Measurements from ENCODE around the gene ENTPD2. TPM values are rescaled to one million over a fixed set of nuclear protein-coding genes. Genes with fewer than 3 reads are reported as not detected.

ENTPD2 gene
- total RNA-seq, 1 experiment from 2014 or later, result 4.0 TPM

DNA sequence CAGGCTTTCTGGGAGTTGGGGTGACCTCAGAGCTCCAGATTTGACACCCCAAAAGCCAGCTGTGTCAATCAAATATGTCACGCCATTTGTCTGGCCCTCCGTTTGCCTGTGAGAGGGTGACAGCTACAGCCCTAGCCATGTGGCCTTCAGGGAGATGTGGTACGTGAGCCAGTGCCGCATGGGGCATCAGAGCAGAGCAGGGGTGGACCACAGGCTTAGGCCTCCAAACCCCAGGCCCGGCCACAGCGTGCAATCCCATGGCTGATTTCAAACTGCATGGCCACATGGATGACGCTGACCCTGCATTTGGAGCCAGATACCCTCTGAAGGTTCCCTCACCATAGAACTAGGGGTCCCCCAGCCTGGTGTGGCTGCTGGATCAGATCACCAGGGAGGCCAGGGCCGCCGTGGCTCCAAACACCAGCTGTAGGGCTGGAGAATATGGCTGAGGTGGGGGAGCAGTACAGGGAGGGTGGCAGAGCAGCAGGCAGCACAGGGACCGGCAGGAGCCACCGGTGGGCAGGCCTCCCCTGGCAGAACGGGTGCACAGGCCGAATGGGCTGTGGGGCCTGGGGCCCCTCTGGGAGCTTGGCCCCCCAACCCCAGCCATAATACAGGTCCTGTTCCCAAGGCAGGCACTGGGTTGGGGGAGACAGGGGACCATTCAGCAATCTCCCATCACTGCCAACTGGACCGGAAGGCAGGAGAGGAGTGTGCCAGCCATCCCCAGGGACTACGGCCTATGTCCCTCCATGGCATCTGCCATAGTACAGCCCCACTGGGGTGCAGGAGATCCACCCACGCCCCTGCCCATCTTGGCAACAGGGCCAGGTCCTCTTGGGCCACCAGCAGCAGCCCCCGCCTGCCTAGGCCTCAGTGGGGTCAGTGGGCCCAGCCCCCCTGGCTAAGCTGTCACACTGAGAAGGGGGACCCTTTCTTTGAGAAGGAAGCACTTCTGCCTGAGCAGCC lies 15.0 kb upstream of the ENTPD2 start:
- Histone ChIP-seq H2AK5ac (ENCODE audit: insufficient read length, low read length) (no peak overlapping the region), H3K4me1 (ENCODE audit: insufficient read depth, low read length) (peaks cover 5% of the 10 kb centered on the region; the same call in 1 of the 2 replicates), H3K9ac (ENCODE audit: extremely low read depth, insufficient read length, low read length) (no peak overlapping the region), H3K4me2 (ENCODE audit: insufficient read depth, insufficient read length, low read length) (peak overlapping the region; percentile 35), H3K18ac (ENCODE audit: insufficient read length, low read depth, low read length) (no peak overlapping the region), H4K20me1 (ENCODE audit: control insufficient read depth, insufficient read depth, insufficient read length) (peaks cover 4% of the 10 kb centered on the region), H2BK120ac (ENCODE audit: low read depth, low read length, poor library complexity, severe bottlenecking) (no peak overlapping the region), H3K56ac (ENCODE audit: insufficient read length, low read depth, low read length) (no peak overlapping the region), H4K91ac (ENCODE audit: insufficient read length, low read depth, low read length) (no peak overlapping the region), H2BK15ac (ENCODE audit: low read depth, low read length) (no peak overlapping the region), H4K5ac (ENCODE audit: insufficient read length, low read depth, low read length) (no peak overlapping the region), H2BK5ac (ENCODE audit: insufficient read length, low read length) (no peak overlapping the region), H2AFZ (ENCODE audit: low read length) (no peak overlapping the region), H3K27ac (ENCODE audit: insufficient read length, low read depth, low read length) (no peak overlapping the region), H3K4ac (ENCODE audit: low read depth, low read length) (no peak overlapping the region), H2BK12ac (ENCODE audit: insufficient read length, low read depth, low read length) (no peak overlapping the region), H3T11ph (ENCODE audit: low read length) (no peak overlapping the region), H4K8ac (replicated peaks; ENCODE audit: insufficient read length, low read depth, low read length) (no peak overlapping the region), H3K23ac (ENCODE audit: insufficient read length, low read depth, low read length) (no peak overlapping the region), H2BK20ac (ENCODE audit: low read depth, low read length, poor library complexity, severe bottlenecking) (no peak overlapping the region), H3K14ac (ENCODE audit: insufficient read depth, low read length) (no peak overlapping the region), H3K79me2 (ENCODE audit: insufficient read depth, low read length) (no peaks in the 10 kb centered on the region), H3K9me3 (ENCODE audit: control insufficient read depth, low read depth, low read length) (no peaks in the 10 kb centered on the region), H3K79me1 (ENCODE audit: insufficient read depth, low read depth, low read length, poor library complexity, severe bottlenecking) (no peaks in the 10 kb centered on the region), H3K23me2 (ENCODE audit: insufficient read length, low read depth, low read length, poor library complexity, severe bottlenecking) (no peaks in the 10 kb centered on the region), H3K27me3 (ENCODE audit: insufficient read depth, low read length) (no peaks in the 10 kb centered on the region)
- Mint-ChIP-seq H3K4me3 (peak overlapping the region; percentile 58 to 75), H3K27me3 (ENCODE audit: low read depth) (peaks cover 3% of the 10 kb centered on the region; the same call in 1 of the 2 replicates), H3K4me1 (peaks cover 13 to 25% of the 10 kb centered on the region in 2 experiments), H3K27ac (no peak overlapping the region), H3K9me3 (no peaks in the 10 kb centered on the region), H3K36me3 (ENCODE audit: insufficient read depth in 1 of 3, low read depth in 3 of 3) (peaks cover 0 to 5% (median 4%) of the 10 kb centered on the region in 3 experiments; a peak in 4 of 7 replicates)
- TF ChIP-seq, protein P1, sequence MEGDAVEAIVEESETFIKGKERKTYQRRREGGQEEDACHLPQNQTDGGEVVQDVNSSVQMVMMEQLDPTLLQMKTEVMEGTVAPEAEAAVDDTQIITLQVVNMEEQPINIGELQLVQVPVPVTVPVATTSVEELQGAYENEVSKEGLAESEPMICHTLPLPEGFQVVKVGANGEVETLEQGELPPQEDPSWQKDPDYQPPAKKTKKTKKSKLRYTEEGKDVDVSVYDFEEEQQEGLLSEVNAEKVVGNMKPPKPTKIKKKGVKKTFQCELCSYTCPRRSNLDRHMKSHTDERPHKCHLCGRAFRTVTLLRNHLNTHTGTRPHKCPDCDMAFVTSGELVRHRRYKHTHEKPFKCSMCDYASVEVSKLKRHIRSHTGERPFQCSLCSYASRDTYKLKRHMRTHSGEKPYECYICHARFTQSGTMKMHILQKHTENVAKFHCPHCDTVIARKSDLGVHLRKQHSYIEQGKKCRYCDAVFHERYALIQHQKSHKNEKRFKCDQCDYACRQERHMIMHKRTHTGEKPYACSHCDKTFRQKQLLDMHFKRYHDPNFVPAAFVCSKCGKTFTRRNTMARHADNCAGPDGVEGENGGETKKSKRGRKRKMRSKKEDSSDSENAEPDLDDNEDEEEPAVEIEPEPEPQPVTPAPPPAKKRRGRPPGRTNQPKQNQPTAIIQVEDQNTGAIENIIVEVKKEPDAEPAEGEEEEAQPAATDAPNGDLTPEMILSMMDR (conservative IDR thresholded peaks at IDR 0.05), result no peak
- no peak for DNase-seq
- WGBS (ENCODE audit: extremely low coverage, insufficient read length, low lambda C conversion rate), result no CpG with 5 or more reads among the region's 17 CpGs

Data from H9 (cell line).